ENCODE data around the gene HMGN3. TPM values are rescaled to one million over a fixed set of nuclear protein-coding genes. Genes with fewer than 3 reads are reported as not detected.

HMGN3 gene
- total and polyA plus RNA-seq, 2 experiments from 2014 or later = 129 to 266 TPM

DNA sequence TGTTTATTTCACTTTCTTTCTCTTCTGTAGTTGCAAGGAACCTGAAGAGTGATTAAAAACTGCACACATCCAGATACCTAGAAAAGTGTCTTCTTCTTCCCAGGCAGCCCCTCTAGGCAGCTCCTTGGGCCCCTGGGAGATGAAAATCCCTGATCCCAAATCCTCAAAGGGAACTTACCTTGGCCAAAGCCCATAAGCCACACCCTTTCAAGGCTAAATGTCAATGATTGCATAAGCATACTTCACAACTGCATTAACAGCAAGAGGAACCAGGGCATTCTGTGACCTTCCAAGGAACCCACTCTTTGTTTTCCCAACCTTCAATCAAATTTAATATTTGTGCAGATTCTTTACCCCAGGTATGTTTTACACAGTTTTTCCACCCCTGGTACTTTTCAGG, 4.4 kb upstream of the HMGN3 start:
- Histone ChIP-seq H3K9me3 (ENCODE audit: low read depth) (no peaks in the 10 kb centered on the region), H3K79me2 (no peaks in the 10 kb centered on the region), H3K27me3 (no peaks in the 10 kb centered on the region), H3K27ac (no peak overlapping the region), H2AFZ (no peak overlapping the region), H3K36me3 (replicated peaks; ENCODE audit: insufficient read depth, low read depth) (no peaks in the 10 kb centered on the region), H3K4me3 (no peak overlapping the region), H3K4me1 (ENCODE audit: insufficient read depth) (peaks cover 7% of the 10 kb centered on the region), H3K4me2 (no peak overlapping the region), H3K9me2 (replicated peaks; ENCODE audit: insufficient read depth) (no peaks in the 10 kb centered on the region), H4K20me1 (ENCODE audit: insufficient read depth, poor library complexity, severe bottlenecking) (no peaks in the 10 kb centered on the region)
- DNase-seq (ENCODE audit: low spot score) = no peak
- TF ChIP-seq EZH2 (IDR thresholded peaks at IDR 0.05; ENCODE audit: borderline replicate concordance) (no peak), EZH2phosphoT487 (IDR thresholded peaks at IDR 0.05; ENCODE audit: low read depth, severe bottlenecking, unreplicated experiment) (no peak)
- TF ChIP-seq, protein P1, sequence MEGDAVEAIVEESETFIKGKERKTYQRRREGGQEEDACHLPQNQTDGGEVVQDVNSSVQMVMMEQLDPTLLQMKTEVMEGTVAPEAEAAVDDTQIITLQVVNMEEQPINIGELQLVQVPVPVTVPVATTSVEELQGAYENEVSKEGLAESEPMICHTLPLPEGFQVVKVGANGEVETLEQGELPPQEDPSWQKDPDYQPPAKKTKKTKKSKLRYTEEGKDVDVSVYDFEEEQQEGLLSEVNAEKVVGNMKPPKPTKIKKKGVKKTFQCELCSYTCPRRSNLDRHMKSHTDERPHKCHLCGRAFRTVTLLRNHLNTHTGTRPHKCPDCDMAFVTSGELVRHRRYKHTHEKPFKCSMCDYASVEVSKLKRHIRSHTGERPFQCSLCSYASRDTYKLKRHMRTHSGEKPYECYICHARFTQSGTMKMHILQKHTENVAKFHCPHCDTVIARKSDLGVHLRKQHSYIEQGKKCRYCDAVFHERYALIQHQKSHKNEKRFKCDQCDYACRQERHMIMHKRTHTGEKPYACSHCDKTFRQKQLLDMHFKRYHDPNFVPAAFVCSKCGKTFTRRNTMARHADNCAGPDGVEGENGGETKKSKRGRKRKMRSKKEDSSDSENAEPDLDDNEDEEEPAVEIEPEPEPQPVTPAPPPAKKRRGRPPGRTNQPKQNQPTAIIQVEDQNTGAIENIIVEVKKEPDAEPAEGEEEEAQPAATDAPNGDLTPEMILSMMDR (IDR thresholded peaks at IDR 0.05; ENCODE audit: poor library complexity) = no peak

GRCh38 chr6:79236711-79237110, 2.2 kb upstream of the HMGN3 start:
- Histone ChIP-seq H3K36me3 (replicated peaks; ENCODE audit: insufficient read depth, low read depth) (no peaks in the 10 kb centered on the region), H3K4me1 (ENCODE audit: insufficient read depth) (peaks cover 7% of the 10 kb centered on the region), H3K27ac (no peak overlapping the region), H3K27me3 (no peaks in the 10 kb centered on the region), H3K4me2 (no peak overlapping the region), H3K9me3 (ENCODE audit: low read depth) (no peaks in the 10 kb centered on the region), H3K4me3 (no peak overlapping the region), H2AFZ (no peak overlapping the region), H3K79me2 (peaks cover 17% of the 10 kb centered on the region), H3K9me2 (replicated peaks; ENCODE audit: insufficient read depth) (no peaks in the 10 kb centered on the region), H4K20me1 (ENCODE audit: insufficient read depth, poor library complexity, severe bottlenecking) (no peaks in the 10 kb centered on the region)
- no peak for DNase-seq (ENCODE audit: low spot score)
- 69% methylated on average over 3 of the region's 3 CpGs for WGBS (ENCODE audit: low lambda C conversion rate, missing lambda C conversion rate)
- no peak for TF ChIP-seq EZH2 (IDR thresholded peaks at IDR 0.05; ENCODE audit: borderline replicate concordance)
- TF ChIP-seq, protein P1 (IDR thresholded peaks at IDR 0.05; ENCODE audit: poor library complexity) = no peak
- no peak for TF ChIP-seq EZH2phosphoT487 (IDR thresholded peaks at IDR 0.05; ENCODE audit: low read depth, severe bottlenecking, unreplicated experiment)

- H4K20me1 ChIP-seq (ENCODE audit: insufficient read depth, poor library complexity, severe bottlenecking) = no peaks in the 10 kb centered on the region
- H3K27ac ChIP-seq = peak overlapping the region; percentile 96
- H3K36me3 ChIP-seq (replicated peaks; ENCODE audit: insufficient read depth, low read depth) = no peaks in the 10 kb centered on the region
- peaks cover 45% of the 10 kb centered on the region for H3K79me2 ChIP-seq
- TF ChIP-seq EZH2phosphoT487 (IDR thresholded peaks at IDR 0.05; ENCODE audit: low read depth, severe bottlenecking, unreplicated experiment) = no peak
- no peak for TF ChIP-seq EZH2 (IDR thresholded peaks at IDR 0.05; ENCODE audit: borderline replicate concordance)
- TF ChIP-seq, protein P1 (IDR thresholded peaks at IDR 0.05; ENCODE audit: poor library complexity) = peak; percentile 31
- peak overlapping the region; percentile 77 for H3K4me2 ChIP-seq
- H2AFZ ChIP-seq = peak overlapping the region; percentile 96
- WGBS (ENCODE audit: low lambda C conversion rate, missing lambda C conversion rate) = 1% methylated on average over 39 of the region's 41 CpGs
- peak; percentile 91 for DNase-seq (ENCODE audit: low spot score)
- H3K27me3 ChIP-seq = no peaks in the 10 kb centered on the region
- peaks cover 4% of the 10 kb centered on the region for H3K4me1 ChIP-seq (ENCODE audit: insufficient read depth)
- H3K9me3 ChIP-seq (ENCODE audit: low read depth) = no peaks in the 10 kb centered on the region
- H3K9me2 ChIP-seq (replicated peaks; ENCODE audit: insufficient read depth) = no peaks in the 10 kb centered on the region
- H3K4me3 ChIP-seq = peak overlapping the region; percentile 99
These were observed 802 bp downstream of the HMGN3 start for GRCh38 chr6:79233611-79234149.
